ENCODE measurements around the gene UBR3. TPM values are rescaled to one million over a fixed set of nuclear protein-coding genes. Genes with fewer than 3 reads are reported as not detected.

Gene UBR3
- total and polyA plus RNA-seq, 2 donors = 19.7 to 172 TPM

DNA sequence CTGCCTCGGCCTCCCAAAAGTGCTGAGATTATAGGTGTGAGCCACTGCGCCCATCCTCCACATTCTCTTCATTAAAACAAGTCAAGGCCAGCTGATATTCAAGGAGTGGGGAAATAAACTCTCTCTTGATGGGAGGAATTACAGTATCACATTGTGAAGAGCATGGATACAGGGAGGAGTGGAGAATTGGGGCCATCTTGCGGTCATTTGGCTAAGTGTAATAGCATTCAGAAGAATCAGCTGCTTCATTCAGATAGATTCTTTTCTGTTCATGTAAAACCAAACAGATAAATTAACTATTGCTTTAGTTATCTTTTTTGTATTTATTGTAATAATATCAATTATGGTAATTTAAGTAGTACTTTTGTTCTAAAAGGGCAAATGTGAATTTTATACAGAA lies 156.3 kb downstream of the UBR3 start:
- no peaks in the 10 kb centered on the region for H3K36me3 ChIP-seq (ENCODE audit: insufficient read depth)
- no peak for DNase-seq (ENCODE audit: extremely low spot score)
- no peak overlapping the region for H3K27ac ChIP-seq (ENCODE audit: low read depth)
- 97% methylated on average over 3 of the region's 3 CpGs for WGBS
- no peaks in the 10 kb centered on the region for H3K4me1 ChIP-seq (ENCODE audit: insufficient read depth)
- H3K4me3 ChIP-seq (ENCODE audit: low read depth, low read length) = no peak overlapping the region

DNA sequence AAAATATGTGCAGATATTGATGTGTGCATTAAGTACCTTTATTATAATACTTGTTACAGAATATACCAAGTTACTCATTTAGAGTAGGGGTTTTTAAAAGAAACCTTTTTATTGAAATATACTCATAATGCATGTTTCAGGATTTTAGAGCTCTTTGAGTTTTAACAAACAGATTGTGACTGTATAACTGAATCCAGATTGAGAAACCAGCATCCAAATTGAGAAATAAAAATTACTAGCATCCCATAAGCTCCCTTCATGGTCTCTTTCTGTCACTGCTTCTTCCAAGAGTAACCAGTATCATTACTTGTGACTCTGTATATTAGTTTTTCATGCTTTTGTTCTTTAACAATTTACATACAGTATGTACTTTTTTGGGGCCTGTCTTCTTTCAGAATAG lies 156.9 kb downstream of the UBR3 start:
- DNase-seq (ENCODE audit: extremely low spot score) = no peak
- Histone ChIP-seq H3K4me3 (ENCODE audit: low read depth, low read length) (no peak overlapping the region), H3K27ac (ENCODE audit: low read depth) (no peak overlapping the region), H3K36me3 (ENCODE audit: insufficient read depth) (no peaks in the 10 kb centered on the region), H3K4me1 (ENCODE audit: insufficient read depth) (no peaks in the 10 kb centered on the region)

DNA sequence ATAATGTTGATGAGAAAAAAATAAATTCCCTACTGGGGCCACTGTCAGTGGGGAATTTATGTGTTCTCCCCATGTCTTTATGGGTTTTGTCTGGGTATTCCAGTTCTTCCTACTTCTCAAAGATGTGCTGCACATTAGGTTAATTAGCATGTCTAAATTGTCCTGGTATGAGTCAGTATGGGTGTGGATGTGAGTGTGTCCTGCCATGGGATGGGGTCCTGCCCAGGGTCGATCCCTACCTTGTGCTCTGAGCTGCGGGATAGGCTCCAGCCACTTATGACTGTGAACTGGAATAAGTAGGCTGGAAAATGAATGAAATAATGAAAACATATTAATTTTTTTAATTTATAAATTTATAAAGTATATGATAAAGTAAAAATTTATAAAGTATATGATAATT lies 167.5 kb downstream of the UBR3 start:
- Histone ChIP-seq H3K4me3 (ENCODE audit: low read depth, low read length) (no peak overlapping the region), H3K4me1 (ENCODE audit: insufficient read depth) (no peaks in the 10 kb centered on the region), H3K27ac (ENCODE audit: low read depth) (no peak overlapping the region), H3K36me3 (ENCODE audit: insufficient read depth) (no peaks in the 10 kb centered on the region)
- 95% methylated on average over 2 of the region's 2 CpGs for WGBS
- DNase-seq (ENCODE audit: extremely low spot score) = no peak

DNA sequence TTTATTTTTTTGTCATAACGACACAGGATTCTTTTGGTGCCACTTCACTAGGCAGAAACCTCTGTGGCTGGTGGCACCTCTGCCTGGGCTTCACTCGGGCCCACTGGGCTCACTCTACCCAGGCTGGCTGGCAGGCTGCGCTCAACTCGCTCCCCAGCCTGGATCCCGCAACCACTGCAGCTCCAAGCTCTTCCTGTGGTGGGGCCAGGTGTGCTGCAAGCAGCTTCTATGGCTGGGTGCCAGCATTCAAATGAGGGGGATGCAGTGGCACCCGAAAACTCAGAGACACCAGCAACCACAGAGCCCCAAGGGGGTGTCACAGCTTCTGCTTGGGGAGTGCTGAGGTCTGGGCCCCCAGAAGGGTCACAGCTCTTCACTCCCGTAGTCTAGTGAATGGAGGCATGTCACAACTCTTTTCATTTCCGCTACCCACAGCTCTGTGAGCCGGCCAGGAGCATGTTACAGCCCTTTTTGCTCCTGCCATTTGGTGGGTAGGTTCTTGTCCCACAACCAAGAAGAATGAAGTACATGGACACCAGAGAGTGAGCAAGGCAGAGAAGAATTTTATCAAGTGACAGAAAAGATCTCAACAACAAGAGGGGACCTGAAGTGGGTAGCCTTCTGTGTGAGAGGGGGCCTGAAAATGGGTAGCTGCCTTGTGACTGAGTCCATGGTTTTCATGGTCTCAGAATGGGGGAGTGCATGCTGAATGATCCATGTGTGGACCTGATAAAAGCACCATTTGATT lies 170.1 kb downstream of the UBR3 start:
- Histone ChIP-seq H3K4me3 (ENCODE audit: low read depth, low read length) (no peak overlapping the region), H3K36me3 (ENCODE audit: insufficient read depth) (peaks cover 5% of the 10 kb centered on the region), H3K27ac (ENCODE audit: low read depth) (no peak overlapping the region), H3K4me1 (ENCODE audit: insufficient read depth) (no peaks in the 10 kb centered on the region)
- WGBS = 93% methylated on average over 9 of the region's 9 CpGs
- no peak for DNase-seq (ENCODE audit: extremely low spot score)

DNA sequence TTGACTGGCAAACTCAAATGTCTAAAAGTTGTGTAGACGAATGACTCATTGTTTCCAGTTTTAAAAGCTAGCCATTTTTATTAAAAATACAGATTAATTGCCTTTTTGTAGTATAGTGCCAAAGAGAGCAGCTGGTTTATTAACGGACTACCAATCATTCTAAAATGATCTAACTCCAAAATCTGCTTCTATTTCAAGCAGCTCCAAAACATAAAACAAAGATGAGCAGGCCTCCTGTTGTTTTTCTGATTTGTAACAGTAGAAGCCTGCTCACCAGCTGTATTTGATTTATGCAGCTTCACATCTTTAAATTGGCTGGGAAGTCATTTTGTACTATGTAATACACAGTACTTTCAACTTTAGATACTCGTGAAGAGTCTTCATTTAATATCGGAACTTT lies 171.8 kb downstream of the UBR3 start:
- Histone ChIP-seq H3K4me1 (ENCODE audit: insufficient read depth) (no peaks in the 10 kb centered on the region), H3K36me3 (ENCODE audit: insufficient read depth) (peaks cover 7% of the 10 kb centered on the region), H3K27ac (ENCODE audit: low read depth) (no peak overlapping the region), H3K4me3 (ENCODE audit: low read depth, low read length) (no peak overlapping the region)
- no peak for DNase-seq (ENCODE audit: extremely low spot score)
- WGBS = 54% methylated on average over 4 of the region's 4 CpGs

DNA sequence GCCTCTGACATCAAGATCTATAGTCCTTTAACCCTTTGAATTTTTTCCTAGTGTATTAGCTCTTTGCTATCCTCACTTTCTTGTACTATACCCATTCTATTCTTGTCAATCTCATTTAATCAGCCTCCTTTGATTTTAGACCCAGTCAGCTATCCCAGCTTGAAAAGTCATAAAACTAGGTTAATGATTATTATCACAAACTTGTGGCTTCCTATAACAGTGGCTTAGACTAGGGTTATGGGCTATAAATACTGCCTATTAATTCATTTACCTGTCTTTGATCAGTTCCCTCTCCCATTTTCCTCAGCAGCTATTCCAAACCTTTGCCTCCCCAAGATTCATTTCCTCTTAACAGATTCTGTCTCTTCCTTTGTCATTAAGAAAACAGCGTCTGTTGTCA lies 174.8 kb downstream of the UBR3 start:
- no peaks in the 10 kb centered on the region for H3K4me1 ChIP-seq (ENCODE audit: insufficient read depth)
- H3K27ac ChIP-seq (ENCODE audit: low read depth) = no peak overlapping the region
- peaks cover 9% of the 10 kb centered on the region for H3K36me3 ChIP-seq (ENCODE audit: insufficient read depth)
- no peak for DNase-seq (ENCODE audit: extremely low spot score)
- no peak overlapping the region for H3K4me3 ChIP-seq (ENCODE audit: low read depth, low read length)
- WGBS = 85% methylated on average over 1 of the region's 1 CpG

DNA sequence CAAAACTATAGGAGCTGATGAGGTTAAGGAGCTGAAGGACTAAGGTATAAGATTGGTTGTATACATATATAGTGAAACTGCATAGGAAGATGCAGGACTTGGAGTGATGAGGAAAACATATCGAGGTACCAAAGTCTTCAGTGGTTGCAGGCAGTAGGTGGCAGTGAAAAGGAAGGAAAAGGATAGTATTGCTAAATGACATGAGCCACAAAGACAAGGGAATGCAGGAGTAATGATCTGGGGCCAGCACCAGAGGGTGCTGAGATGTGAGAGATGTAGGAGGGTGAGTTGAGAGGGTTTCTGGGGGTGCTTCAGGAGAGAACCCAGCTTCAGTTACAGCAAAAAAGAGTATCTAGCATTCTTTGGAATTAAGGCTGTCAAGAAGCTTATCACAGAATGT lies 178.4 kb downstream of the UBR3 start:
- Histone ChIP-seq H3K27ac (ENCODE audit: low read depth) (no peak overlapping the region), H3K4me3 (ENCODE audit: low read depth, low read length) (no peak overlapping the region), H3K36me3 (ENCODE audit: insufficient read depth) (peaks cover 9% of the 10 kb centered on the region), H3K4me1 (ENCODE audit: insufficient read depth) (no peaks in the 10 kb centered on the region)
- no peak for DNase-seq (ENCODE audit: extremely low spot score)
- WGBS = 61% methylated on average over 1 of the region's 1 CpG

DNA sequence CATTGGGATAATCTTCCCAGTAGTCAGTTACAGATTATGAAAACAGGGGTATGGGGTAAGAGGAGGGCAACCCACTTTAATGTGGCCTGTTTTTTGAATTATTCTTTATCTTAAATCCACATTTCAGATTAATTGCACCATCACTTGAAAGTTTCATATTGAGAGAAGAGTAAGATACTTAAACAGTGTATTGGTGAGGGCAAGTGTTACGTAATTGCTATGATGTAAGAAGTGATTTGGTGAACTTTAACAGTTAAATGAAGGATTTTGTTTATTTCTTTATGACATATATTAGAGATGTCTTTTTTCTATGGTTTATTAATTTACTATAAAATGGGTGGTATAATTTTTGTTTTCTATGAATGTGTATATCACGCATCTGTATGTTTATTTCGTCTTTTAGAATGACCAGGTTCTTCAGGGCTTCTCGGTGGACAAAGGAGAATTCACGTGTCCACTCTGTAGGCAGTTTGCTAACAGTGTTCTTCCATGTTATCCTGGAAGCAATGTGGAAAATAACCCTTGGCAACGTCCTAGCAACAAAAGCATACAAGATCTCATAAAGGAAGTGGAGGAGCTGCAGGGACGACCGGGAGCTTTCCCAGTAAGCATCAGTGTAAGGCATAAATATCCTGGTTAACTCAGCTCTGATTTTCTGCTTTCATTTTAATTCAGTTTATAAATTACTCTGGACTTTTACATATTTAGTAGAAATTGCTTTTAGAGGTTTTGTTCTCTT lies 179.5 kb downstream of the UBR3 start:
- no peak for DNase-seq (ENCODE audit: extremely low spot score)
- Histone ChIP-seq H3K27ac (ENCODE audit: low read depth) (no peak overlapping the region), H3K36me3 (ENCODE audit: insufficient read depth) (peaks cover 9% of the 10 kb centered on the region), H3K4me3 (ENCODE audit: low read depth, low read length) (no peak overlapping the region), H3K4me1 (ENCODE audit: insufficient read depth) (no peaks in the 10 kb centered on the region)
- 74% methylated on average over 8 of the region's 8 CpGs for WGBS

DNA sequence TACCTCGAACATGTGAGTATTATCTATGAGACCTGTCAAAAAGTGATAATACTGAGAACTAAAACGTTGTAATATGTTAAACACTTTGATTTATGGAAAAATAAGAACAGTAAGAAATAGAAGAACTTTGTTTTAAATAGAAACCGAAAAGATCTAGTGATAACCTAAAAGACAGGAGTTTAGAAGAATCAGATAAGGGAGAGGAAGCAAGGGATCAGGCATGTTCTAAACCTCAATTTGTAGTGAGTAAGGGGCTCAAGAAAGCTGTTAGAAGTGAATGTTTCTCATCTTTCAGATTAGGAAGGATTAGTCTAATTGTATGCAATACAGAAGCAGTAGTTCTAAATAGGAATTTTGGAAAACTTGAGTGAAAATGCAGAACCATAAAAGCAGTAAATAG lies 182.0 kb downstream of the UBR3 start:
- Histone ChIP-seq H3K36me3 (ENCODE audit: insufficient read depth) (peaks cover 1% of the 10 kb centered on the region), H3K4me1 (ENCODE audit: insufficient read depth) (no peaks in the 10 kb centered on the region), H3K4me3 (ENCODE audit: low read depth, low read length) (no peak overlapping the region), H3K27ac (ENCODE audit: low read depth) (no peak overlapping the region)
- WGBS = 44% methylated on average over 3 of the region's 3 CpGs
- DNase-seq (ENCODE audit: extremely low spot score) = no peak

DNA sequence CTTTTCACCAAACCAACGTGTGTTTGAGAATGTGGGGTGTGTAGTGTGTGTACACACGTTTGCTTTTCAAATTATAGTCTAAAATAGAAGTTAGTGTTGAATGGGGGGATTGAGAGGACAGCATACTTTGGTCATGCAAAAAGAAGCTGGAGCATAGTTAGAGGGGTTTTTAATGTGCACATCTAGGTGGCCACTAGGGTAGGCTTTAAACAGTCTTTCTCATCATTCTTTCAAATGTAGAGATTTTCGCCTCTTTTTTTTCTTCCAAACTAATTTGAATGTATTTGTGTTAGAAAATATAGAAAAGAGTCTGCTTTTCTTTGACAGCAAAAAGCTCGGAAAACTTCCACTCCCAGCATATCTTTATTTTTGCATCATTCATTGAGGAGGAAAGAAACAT lies 185.5 kb downstream of the UBR3 start:
- Histone ChIP-seq H3K36me3 (ENCODE audit: insufficient read depth) (no peaks in the 10 kb centered on the region), H3K27ac (ENCODE audit: low read depth) (no peak overlapping the region), H3K4me1 (ENCODE audit: insufficient read depth) (no peaks in the 10 kb centered on the region), H3K4me3 (ENCODE audit: low read depth, low read length) (no peak overlapping the region)
- 96% methylated on average over 4 of the region's 4 CpGs for WGBS
- DNase-seq (ENCODE audit: extremely low spot score) = no peak

DNA sequence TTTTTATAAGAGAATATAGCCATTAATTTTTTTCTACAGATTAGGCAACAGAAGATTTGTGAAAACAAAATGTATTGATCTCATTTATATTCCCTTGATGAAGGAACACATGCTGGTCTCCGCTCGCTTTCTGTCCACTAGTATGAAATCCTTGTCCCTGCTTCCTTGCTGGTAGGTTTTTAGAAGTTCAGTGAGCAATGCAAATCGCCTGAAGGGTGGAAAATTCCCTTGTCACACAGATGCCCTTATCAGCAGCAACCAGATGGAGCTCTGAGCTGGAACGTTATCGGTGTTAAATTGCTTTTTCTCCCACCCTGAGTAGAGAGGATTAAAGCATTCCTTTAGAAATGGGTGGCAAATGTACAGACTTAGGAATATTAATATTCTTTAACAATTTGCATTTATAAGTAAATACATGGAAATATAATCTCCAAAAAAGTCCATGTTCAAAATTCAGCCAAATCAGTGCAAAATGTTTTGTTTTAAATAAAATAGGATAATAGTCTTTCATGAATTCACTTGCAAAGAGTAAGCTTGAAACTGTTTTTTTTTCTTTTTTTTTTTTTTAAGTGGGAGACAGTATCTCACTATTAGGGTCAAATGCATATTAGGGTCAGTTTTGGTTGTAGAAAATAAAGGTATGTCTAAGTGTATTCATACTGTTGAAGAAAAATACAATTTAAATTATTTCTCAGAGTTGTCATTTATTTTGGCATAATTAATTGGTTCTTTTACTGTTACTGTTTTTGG lies 186.7 kb downstream of the UBR3 start:
- Histone ChIP-seq H3K4me3 (ENCODE audit: low read depth, low read length) (no peak overlapping the region), H3K27ac (ENCODE audit: low read depth) (no peak overlapping the region), H3K4me1 (ENCODE audit: insufficient read depth) (no peaks in the 10 kb centered on the region), H3K36me3 (ENCODE audit: insufficient read depth) (no peaks in the 10 kb centered on the region)
- 65% methylated on average over 5 of the region's 5 CpGs for WGBS
- no peak for DNase-seq (ENCODE audit: extremely low spot score)

DNA sequence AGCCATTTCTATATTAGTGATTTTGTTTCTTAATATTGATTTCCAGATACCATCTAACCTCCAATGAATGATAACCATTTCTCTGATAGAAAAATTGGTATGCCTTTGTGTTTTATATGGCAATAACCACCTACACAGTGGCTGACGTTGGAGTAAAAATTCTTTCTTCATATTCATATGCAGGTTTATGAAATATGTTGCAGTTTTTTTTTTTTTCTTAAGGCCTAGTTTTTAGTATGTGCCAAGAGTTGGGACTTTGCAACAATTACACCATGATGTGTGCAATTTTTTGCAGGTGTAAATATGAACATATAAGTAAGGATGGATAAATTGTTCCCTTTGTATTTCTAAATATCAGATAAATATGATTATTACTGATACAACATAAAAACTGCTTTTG lies 187.5 kb downstream of the UBR3 start:
- no peaks in the 10 kb centered on the region for H3K36me3 ChIP-seq (ENCODE audit: insufficient read depth)
- no peaks in the 10 kb centered on the region for H3K4me1 ChIP-seq (ENCODE audit: insufficient read depth)
- DNase-seq (ENCODE audit: extremely low spot score) = no peak
- no peak overlapping the region for H3K4me3 ChIP-seq (ENCODE audit: low read depth, low read length)
- H3K27ac ChIP-seq (ENCODE audit: low read depth) = no peak overlapping the region
- 88% methylated on average over 1 of the region's 1 CpG for WGBS

DNA sequence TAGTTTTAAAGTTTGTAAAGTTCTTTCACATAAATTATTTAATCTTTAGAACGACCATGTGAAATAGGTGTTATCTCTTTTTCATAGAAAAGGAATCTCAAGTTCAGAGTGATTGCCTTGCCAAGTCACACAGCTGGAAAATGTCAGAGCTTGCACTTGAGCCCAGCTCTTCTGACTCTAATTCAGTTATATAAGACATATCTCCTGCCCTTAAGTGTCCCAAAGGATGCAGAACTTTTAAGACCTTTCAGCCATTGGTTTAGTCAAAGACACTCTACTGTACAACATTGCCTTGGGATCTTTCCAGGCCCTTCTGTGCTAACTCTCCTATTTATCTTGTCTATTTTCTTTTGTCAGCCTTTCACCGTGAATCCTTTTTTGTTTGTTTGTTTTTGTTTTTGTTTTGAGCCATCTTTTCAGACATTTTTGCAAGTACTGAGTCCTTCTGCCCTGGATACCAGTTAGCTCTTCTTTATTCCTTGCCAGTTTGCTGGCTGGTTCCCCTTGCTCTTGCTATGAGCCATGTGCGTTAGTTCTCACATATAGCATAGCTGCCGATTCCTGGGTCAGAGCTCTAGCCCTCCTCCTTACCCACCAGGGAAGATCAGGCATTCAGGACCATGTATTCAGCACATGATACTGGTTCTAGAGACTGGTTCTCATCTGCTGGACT lies 190.7 kb downstream of the UBR3 start:
- WGBS = 61% methylated on average over 4 of the region's 4 CpGs
- Histone ChIP-seq H3K4me1 (ENCODE audit: insufficient read depth) (peaks cover 2% of the 10 kb centered on the region), H3K27ac (ENCODE audit: low read depth) (no peak overlapping the region), H3K36me3 (ENCODE audit: insufficient read depth) (no peaks in the 10 kb centered on the region), H3K4me3 (ENCODE audit: low read depth, low read length) (no peak overlapping the region)
- DNase-seq (ENCODE audit: extremely low spot score) = peak; percentile 66
